ENCODE results near the gene VASH2. TPM values are rescaled to one million over a fixed set of nuclear protein-coding genes. Genes with fewer than 3 reads are reported as not detected.

The VASH2 gene
- total and polyA plus RNA-seq, 2 of the 4 experiments (the other 2 are of a cell fraction) = 0.90 to 1.2 TPM

DNA sequence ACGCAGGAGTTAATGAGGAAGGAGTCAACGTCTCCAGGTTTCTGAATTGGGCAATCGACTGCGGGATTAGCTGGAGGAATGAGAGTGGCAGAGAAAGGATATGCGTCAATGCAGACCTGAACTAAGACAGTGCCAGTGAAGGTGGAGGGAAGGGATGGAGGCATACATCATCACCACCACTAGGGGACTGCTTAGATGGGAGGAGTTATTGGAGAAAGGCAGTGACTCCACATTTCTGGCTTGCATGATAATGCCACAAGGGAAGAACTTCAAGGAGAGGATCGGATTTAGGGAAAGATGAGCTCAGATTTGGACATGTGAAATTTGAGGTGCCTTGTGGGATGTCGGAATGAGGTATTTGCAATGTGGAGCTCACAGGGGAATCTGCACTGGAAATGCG is 17.5 kb downstream of the VASH2 start:
- no peak overlapping the region for H3K27ac ChIP-seq (ENCODE audit: insufficient read depth, low read length)
- CTCF ChIA-PET = interaction anchor here (0.7 to 1.2 kb wide), 4 partner anchors 9 to 156 kb away, joined by 3 to 4 read pairs (median 4); no protein-coding TSS in a partner anchor

More for the DNA sequence above, 17.5 kb downstream of the VASH2 start:
- Histone ChIP-seq H4K5ac (ENCODE audit: low read depth, low read length) (no peak overlapping the region), H3K4me1 (ENCODE audit: control insufficient read depth, insufficient read depth, low read length) (peaks cover 3% of the 10 kb centered on the region; the same call in 1 of the 2 replicates), H3K9me3 (ENCODE audit: control insufficient read depth, insufficient read depth, low read length) (no peaks in the 10 kb centered on the region), H3K79me1 (ENCODE audit: low read depth in 1 of 2, low read length in 2 of 2) (no peaks in the 10 kb centered on the region), H2BK5ac (ENCODE audit: low read depth, low read length, poor library complexity, severe bottlenecking) (no peak overlapping the region), H2AK9ac (replicated peaks; ENCODE audit: low read depth, low read length, poor library complexity) (no peak overlapping the region), H2BK120ac (ENCODE audit: low read depth, low read length) (no peak overlapping the region), H2AFZ (replicated peaks; ENCODE audit: low read length, poor library complexity) (no peak overlapping the region), H4K91ac (ENCODE audit: insufficient read depth, low read depth, low read length) (no peak overlapping the region), H3K4me3 (ENCODE audit: insufficient read depth, low read depth, low read length) (no peak overlapping the region), H2BK15ac (ENCODE audit: low read depth, low read length) (no peak overlapping the region), H3K9ac (ENCODE audit: low read depth, low read length) (no peak overlapping the region), H3K18ac (ENCODE audit: low read depth, low read length) (no peak overlapping the region), H3K36me3 (ENCODE audit: control insufficient read depth, insufficient read depth, low read length) (peaks cover 20% of the 10 kb centered on the region), H3K27me3 (ENCODE audit: control insufficient read depth, insufficient read depth, low read length) (no peaks in the 10 kb centered on the region), H3K23ac (ENCODE audit: low read depth, low read length) (no peak overlapping the region), H2AK5ac (ENCODE audit: low read depth, low read length) (no peak overlapping the region), H4K8ac (ENCODE audit: low read depth in 2 of 2, low read length in 2 of 2) (no peak overlapping the region), H3K4ac (ENCODE audit: low read depth, low read length) (no peak overlapping the region), H3K9me1 (ENCODE audit: insufficient read depth, low read length) (no peaks in the 10 kb centered on the region), H3K14ac (replicated peaks; ENCODE audit: low read depth, low read length) (no peak overlapping the region), H3K4me2 (ENCODE audit: low read depth, low read length) (no peak overlapping the region), H3K56ac (ENCODE audit: extremely low read depth, insufficient read depth, low read length) (no peak overlapping the region), H2BK20ac (ENCODE audit: low read depth, low read length) (no peak overlapping the region), H4K20me1 (ENCODE audit: insufficient read depth, low read length) (no peaks in the 10 kb centered on the region)
- BruUV-seq (replicated peaks) = no TSS peak
- WGBS, 2 experiments (ENCODE audit: extremely low coverage in 2 of 2, insufficient read length in 1 of 2) = 79% methylated on average over 6 of the region's 8 CpGs; no CpG with 5 or more reads in 1 of the 2 experiments
- intact Hi-C loops (cut with micrococcal nuclease) = no loop called here
- ATAC-seq (ENCODE audit: low read depth) (peak; percentile 94), DNase-seq (peak; percentile 64)
- dilution Hi-C loops (cut with HindIII; ENCODE audit: low sequenced_read_pairs, unreplicated experiment) = no loop called here
- POLR2A ChIA-PET (ENCODE audit: unreplicated experiment) = no interaction called here
- in situ Hi-C loops (cut with MboI; ENCODE audit: low sequenced_read_pairs) = no loop called here
- TF ChIP-seq, protein P1, sequence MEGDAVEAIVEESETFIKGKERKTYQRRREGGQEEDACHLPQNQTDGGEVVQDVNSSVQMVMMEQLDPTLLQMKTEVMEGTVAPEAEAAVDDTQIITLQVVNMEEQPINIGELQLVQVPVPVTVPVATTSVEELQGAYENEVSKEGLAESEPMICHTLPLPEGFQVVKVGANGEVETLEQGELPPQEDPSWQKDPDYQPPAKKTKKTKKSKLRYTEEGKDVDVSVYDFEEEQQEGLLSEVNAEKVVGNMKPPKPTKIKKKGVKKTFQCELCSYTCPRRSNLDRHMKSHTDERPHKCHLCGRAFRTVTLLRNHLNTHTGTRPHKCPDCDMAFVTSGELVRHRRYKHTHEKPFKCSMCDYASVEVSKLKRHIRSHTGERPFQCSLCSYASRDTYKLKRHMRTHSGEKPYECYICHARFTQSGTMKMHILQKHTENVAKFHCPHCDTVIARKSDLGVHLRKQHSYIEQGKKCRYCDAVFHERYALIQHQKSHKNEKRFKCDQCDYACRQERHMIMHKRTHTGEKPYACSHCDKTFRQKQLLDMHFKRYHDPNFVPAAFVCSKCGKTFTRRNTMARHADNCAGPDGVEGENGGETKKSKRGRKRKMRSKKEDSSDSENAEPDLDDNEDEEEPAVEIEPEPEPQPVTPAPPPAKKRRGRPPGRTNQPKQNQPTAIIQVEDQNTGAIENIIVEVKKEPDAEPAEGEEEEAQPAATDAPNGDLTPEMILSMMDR (conservative IDR thresholded peaks at IDR 0.05; ENCODE audit: low read depth, low read length) = peak; percentile 47
- TF ChIP-seq POLR2A (IDR thresholded peaks at IDR 0.05; ENCODE audit: low read depth, low read length) = no peak
- peak; percentile 34; the same call in 1 of the 2 replicates for TF ChIP-seq RAD21 (IDR thresholded peaks at IDR 0.05; ENCODE audit: low read length)
- TF ChIP-seq FOS (IDR thresholded peaks at IDR 0.05; ENCODE audit: low read depth, low read length) = no peak
- peak; percentile 13; the same call in 1 of the 2 replicates for TF ChIP-seq CEBPB (IDR thresholded peaks at IDR 0.05; ENCODE audit: low read depth, low read length)
- no peak for TF ChIP-seq RFX5 (IDR thresholded peaks at IDR 0.05; ENCODE audit: low read depth, low read length)
